Fibroblast of lung (primary cell): Measurements from ENCODE around the gene RACK1.

Experiments used
- EZH2 ChIP-seq: IDR thresholded peaks from 2 replicates; pipeline ENCODE4 v1.5.1; 2012; ENCODE audit warnings: low read length, control low read depth, mild to moderate bottlenecking; ENCODE audit errors: missing control alignments
- TF ChIP-seq, protein P1 (sequence below), 2 donors: IDR thresholded peaks in 1 of 2; conservative IDR thresholded peaks in 1 of 2; 1 replicate in 1 of 2; 2 replicates in 1 of 2; pipeline ENCODE4 v1.5.1; 2011 to 2012; ENCODE audit warnings: low read length in 2 of 2, control low read depth in 1 of 2, inconsistent platforms in 1 of 2, low read depth in 1 of 2, mild to moderate bottlenecking in 1 of 2

DNA sequence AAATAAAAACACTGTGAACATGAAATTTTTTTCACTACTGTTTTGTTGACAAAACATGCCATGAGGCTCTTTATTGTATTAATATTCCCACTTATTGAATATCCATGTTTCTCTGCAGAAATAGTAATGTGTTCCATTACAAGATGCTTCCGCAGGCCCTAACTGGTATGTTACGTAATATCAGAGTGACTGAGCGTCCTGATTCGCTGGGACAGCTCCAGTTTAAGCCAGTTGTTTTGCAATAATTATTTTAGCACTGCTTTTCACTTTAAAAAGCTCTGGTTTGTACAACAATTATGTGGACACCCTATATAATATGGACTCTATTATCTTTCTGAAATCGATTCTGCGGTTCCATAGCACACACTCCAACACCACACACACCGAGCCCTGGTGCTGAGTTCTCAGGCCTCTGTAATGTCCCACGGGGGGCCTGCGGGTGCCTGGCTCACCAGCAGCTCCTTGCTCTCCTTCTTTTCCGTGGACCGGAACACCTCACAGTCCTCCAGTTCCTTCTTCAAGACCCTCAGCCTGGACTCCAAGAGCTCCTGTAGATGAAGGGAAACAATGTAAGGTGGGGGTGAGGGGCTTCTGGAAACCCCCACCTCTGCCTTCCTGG lies 40.5 kb downstream of the RACK1 start:
- TF ChIP-seq EZH2, result no peak
- TF ChIP-seq, protein P1, sequence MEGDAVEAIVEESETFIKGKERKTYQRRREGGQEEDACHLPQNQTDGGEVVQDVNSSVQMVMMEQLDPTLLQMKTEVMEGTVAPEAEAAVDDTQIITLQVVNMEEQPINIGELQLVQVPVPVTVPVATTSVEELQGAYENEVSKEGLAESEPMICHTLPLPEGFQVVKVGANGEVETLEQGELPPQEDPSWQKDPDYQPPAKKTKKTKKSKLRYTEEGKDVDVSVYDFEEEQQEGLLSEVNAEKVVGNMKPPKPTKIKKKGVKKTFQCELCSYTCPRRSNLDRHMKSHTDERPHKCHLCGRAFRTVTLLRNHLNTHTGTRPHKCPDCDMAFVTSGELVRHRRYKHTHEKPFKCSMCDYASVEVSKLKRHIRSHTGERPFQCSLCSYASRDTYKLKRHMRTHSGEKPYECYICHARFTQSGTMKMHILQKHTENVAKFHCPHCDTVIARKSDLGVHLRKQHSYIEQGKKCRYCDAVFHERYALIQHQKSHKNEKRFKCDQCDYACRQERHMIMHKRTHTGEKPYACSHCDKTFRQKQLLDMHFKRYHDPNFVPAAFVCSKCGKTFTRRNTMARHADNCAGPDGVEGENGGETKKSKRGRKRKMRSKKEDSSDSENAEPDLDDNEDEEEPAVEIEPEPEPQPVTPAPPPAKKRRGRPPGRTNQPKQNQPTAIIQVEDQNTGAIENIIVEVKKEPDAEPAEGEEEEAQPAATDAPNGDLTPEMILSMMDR (conservative IDR thresholded peaks at IDR 0.05 in 1 of 2, IDR thresholded peaks at IDR 0.05 in 1 of 2; ENCODE audit: low read depth in 1 of 2, low read length in 2 of 2), result no peak
